ENCODE data around the gene PPP1R3F. TPM values are rescaled to one million over a fixed set of nuclear protein-coding genes. Genes with fewer than 3 reads are reported as not detected.
"Not testable (repeated sequence)": the region's sequence is repeated elsewhere in the genome, so short reads cannot be mapped to it uniquely, and the experiment has no call there.

Gene PPP1R3F
- total RNA-seq, 1 donor from 2014 or later: 3.4 TPM

DNA sequence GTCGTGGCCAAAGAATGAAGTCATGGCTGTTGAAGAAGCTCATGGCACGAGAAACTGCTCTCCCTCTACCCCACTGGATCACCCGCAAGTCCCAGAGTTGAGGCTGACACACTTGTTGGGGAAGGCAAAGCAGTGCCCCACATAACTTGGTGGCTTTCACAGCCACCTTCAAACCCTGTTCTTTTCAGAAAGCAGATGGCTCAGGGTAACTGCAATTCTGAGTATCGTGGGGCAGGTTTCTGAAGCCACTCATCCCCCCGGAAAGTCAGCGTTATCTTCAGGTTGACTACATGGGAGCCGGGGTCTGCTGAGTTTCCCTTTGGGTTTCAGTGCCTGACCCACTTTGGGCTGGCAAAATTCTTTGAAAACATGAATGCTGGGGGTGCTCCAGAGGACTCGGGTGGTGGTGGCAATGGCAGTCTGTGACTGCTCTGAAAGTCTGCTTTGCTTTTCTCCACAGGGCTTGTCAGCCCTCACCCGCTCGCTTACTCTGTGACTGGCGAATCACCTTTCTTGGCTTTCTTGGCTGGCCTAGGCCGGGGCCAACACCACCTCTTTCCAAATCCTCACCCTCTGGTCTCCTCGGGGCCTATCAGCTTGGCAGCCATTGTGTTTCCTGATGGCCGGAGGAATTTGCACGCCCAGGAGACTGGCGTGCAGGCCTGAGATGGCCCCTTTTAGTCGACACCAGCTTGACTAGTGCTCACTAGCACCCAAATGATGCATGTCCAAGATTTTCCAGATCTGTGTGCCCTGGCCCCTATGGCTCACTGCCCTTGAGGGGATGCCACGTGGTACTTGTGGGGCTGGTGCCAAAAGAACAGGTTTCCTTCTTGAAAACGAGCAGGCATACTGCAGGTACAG lies 7.3 kb downstream of the PPP1R3F start:
- peak; percentile 20 for ATAC-seq

DNA sequence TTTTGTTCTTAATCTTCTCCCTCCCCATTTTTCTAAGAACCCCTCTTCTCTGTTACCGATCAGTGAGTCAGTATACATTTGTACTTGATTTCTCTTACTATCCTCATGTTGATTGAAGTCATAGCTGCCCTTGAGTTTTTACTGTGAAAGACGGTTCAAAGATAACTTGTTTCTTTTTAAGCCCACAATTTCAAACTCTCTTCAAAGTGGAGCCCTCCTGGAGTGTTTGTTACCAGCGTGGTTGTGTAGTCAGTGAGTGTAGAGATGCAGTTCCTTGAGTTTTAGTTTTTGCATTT lies 7.9 kb downstream of the PPP1R3F start:
- no peak for ATAC-seq

DNA sequence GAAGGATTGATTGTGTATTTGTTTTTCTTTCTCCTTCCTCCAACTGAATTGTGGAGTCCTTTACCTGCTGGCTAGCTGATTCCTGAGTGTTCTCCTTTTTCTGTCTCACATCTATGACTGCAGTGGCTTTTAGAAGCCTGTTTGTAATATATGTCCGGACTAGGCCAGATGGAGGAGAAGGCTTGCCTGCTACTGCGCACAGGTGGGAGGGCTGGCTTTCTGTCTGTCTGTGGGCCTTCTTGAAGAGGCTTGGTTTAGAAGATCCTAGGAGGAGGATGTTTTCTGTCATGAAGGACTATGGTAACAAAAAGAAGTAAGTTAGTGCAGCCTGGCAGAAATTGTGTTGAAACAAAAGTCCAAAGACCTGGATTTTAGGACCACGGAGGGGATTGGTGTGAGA lies 8.5 kb downstream of the PPP1R3F start:
- no peak for ATAC-seq

DNA sequence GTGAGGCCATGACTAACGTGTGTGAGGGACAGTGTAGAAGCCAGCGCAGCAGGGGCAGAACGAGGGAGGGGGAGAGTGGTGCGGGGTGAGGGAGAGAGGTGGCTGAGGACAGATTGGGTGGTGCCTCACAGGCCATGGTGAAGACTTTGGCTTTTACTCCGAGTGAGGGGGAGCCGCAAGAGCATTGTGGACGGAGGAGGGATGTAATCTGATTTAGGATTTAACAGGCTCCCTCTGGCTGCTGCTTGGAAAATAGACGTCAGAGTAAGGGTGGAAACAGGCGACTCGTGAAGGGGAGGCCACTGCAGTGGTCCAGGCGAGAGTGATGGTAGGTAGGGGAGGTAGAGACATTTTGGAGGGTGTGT lies 13.0 kb downstream of the PPP1R3F start:
- no peak for ATAC-seq

DNA sequence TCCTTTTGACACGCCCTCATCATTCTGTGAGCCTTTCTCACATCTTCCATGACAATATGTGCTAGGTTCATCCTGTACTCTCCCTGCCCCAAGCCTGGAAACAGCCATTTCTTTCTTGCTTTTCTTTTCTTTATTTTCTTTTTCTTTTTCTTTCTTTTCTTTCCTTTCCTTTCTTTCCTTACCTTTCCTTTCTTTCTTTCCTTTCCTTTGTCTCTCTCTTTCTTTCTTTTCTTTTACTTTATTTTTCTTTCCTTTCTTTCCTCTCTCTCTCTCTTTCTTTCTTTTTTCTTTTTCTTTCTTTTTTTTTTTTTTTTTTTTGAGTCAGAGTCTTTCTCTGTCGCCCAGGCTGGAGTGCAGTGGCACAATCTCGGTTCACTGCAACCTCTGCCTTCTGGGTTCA lies 14.6 kb downstream of the PPP1R3F start:
- ATAC-seq: no peak

DNA sequence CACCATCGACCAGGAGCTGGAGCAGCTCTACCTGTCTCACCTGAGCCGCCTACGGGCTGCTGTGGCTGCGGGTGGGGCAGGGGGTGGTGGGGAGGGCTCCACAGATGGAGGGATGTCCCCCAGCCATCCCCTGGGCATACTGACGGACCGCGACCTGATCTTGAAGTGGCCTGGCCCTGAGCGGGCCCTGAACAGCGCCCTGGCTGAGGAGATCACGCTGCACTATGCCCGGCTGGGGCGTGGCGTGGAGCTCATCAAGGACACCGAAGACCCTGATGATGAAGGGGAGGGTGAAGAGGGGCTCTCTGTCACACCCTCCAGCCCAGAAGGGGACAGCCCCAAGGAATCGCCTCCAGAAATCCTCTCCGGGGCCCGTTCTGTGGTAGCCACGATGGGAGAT lies 16.5 kb downstream of the PPP1R3F start:
- ATAC-seq: peak; percentile 22

DNA sequence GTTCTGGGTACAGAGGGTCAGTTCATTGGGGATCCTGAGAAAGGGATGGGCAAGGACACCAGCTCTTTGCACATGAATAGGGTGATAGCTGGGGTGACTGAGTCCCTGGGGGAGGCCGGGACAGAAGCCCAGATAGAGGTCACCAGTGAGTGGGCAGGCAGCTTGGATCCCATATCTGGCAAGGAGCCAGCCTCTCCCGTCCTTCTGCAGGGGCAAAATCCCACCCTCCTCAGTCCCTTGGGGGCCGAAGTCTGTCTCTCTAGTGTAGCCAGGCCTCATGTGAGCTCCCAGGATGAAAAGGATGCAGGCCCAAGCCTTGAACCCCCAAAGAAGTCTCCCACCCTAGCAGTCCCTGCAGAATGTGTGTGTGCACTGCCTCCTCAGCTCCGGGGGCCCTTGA lies 17.0 kb downstream of the PPP1R3F start:
- no peak for ATAC-seq

DNA sequence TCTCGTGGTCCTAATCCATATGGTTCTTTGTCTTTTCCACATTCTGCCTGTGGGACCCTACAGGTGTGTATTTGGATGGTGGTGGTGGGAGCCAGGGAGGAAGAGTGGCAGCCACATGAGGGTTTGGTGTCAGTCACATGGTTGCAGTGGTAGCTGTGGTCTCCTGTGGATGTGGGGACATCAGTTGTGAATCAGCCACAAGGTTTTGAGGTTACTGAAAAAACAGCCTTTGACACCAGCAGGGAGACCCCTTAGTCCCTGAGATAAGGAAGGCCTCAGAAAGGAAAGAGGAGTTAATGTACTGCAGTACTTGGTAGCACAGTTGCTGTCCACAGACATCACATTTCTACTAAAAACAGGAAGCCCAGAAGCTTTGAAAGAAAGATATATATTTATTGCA lies 18.1 kb downstream of the PPP1R3F start:
- ATAC-seq: no peak

DNA sequence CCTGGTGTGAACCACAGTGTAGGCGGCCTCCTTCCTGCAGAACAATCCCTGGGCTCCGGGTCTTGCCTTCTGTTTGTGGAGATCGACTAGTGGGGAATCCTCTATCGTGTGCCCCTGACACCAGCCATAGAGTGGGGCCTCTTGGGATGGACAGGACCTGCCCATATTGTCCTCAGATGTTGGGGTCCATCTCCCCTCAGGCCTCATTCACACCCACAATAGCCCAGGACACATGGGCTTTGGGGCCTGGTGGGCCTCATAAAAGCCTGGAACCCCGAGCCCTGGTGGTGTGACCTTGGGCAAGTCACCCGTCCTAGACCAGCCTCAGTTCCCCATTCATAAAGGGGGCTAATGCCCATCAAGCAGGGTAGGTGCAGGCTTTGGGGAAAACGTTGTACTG lies 20.6 kb downstream of the PPP1R3F start:
- ATAC-seq: no peak

DNA sequence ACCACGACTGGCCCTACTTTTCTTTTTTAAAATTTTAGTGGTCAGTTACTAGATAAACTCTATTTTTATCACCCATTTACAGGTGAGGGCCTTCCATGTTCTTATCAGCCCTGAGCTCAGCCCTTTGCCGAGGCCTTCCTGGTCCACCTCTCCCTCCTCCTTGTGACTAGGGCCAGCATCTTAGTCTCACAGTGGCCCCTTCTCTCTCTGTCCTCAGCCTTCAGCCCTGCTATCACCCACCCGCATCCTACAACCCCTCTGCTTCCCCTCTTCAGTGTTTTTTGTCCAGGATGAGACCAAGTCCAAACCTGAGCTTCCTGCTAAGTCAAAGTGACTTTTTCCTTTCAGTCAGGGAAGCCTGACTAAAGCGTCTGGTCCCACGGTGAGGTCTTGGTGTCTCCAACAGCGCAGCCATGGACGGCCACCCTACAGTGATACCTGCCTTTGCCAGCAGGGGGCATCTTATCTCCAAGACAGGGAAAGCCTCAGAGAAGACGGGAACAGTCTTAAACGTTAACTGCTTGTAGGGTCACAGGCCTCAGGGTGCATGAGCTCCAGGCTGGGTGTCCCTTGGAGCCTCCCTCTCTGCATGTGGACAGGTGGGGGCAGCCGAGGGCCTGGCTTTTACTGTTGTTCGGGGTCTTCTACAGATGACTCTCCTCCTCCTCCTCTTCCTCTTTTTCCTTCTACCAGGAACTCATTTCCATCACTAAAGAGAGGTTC lies 22.2 kb downstream of the PPP1R3F start:
- peak; percentile 74 for ATAC-seq

DNA sequence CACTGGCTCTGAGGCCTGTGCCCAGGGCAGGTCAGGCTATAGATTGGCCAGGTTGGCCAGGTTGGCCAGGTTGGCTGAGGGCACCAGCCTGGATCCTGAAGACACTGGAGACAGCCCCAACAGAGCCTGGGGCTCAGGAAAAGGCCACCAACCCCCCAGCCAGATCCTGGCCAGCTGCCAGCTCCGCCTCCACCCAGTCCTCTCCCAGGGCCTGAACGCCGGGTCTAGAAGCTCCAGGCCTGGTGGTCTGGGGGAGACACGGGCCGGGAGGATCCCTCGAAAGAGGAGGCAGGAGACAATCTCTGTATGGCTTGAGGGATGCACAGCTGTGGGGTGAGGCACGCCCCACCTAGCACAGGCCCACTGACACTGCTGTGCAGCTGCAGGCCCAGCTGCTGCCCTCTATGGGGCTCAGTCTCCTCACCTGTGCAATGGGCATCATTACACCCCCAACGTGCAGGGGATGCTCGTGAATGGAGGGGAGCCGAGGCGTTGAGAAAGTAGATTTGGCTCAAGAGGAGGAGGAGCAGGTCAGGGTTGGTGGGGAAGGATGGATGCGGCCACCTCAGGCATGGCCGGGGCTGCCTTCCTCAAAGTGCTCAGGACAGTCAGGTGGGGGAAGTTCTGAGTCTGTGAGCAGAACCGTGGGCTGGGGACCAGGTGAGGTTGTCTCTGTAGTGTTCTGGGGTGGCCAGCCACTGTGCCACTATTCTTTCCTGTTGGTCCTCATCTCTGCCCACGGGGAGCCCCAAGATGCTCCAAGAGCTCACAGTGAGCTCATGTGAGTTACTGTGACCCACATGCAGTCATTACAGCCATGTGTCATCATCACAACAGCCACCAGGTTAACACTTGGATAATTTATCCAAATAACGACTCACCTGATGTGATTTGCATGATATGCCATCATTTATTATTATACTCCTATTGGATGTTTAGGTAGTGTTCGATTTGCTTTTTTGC lies 23.1 kb downstream of the PPP1R3F start:
- peak; percentile 18 for ATAC-seq

DNA sequence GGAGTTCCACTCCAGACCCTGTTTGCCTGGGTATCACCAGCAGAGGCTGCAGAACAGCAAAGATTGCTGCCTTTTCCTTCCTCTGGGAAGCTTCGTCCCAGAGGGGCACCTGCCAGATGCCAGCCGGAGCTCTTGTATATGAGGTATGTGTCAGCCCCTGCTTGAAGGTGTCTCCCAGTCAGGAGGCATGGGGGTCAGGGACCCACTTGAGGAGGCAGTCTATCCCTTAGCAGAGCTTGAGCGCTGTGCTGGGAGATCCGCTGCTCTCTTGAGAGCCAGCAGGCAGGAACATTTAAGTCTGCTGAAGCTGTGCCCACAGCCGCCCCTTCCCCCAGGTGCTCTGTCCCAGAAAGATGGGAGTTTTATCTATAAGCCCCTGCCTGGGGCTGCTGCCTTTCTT lies 29.7 kb downstream of the PPP1R3F start:
- not testable (repeated sequence) for ATAC-seq

DNA sequence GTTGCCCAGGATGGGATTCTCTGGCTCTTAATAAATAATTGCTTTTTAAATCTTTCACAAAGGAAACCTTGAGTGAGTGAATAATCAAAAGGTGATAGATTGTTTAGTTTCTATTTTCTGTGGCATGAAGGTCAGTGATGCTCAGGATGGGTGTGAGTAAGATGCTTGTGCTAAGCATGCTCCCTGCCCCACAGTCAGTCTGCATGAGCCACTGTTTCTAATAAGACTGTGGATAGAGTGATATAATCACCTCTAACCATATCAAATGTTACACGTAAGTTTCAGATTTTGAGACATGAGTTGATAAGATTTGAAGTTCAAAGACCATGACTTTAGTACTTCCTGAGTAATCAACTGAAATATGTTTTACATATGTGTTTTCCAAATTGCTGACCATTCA lies 31.1 kb downstream of the PPP1R3F start:
- no peak for ATAC-seq

DNA sequence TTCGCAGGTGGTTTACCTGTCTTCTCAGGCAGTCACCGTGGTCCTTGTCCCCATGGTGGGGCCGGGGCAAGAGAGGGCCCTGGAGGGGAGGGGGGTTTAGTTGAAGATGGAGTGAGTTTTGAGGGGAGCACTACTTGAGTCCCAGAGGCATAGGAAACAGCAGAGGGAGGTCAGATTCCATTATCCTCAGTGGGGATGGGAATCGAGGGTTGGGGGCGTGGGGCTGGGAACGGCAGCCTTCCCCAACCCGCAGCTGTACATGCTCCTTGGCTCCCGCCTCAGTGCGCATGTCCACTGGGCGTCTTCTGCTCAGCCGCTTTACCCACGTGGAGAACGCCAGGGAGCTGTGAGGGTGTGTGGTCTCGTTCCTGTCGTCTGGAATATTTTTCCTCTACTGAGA lies 33.8 kb downstream of the PPP1R3F start, which contains the start of gene GAGE10:
Gene GAGE10 (plus strand): TSS at position 301 of the 400 bp plus-strand sequence. CDS start 1,214 bp downstream, outside the sequence.
- ATAC-seq: no peak

DNA sequence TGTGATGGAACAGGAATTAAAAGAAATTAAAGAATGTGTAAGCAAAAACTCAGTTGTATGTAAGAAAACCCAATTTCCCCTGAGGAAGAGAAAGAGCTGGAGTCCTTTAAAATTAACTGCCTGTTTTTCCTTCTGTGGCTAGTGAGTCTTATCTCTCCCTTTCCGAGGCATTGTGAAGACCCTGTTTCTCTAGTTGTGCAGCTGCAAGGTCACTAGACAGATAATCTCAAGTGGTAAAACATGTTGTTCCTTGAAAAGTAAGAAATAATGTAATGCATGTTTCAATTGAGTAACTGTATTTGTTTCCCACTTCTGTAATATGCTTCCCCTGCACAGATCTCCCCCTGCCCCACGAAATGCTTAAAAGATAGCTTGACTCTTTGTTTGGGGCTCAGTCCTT lies 38.2 kb downstream of the PPP1R3F start:
- not testable (repeated sequence) for ATAC-seq

DNA sequence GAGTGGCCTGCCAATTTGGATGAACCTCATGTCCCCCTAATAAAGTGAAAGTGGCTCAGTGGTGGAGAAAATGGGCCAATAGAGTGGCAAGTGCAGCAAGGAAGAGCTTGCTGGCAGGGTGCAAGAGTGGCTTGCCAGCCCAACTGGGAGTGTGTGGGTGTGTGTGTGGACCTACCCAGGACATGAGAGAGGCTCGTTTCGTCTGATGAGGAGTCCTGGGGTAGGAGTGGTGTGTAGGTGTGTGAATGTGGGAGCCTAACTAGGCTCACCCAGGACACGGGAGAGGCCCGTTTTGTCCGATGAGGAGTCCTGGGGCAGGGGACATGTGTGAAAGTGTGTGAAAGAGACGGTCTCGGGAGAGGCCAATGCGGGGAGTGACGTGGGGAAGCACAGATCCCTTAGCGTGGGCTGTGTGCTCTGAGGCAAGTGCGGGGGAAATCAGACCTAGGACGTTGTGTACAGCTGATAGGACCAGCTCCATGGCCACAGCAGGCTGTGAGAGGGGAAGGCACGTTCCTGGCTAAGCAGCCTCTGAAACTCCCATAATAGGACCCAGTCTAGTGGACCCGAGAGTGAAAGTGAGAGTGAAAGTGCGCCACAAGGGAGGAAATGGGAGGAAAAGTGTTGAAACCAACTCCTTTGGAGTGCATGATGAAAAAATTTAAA lies 39.1 kb downstream of the PPP1R3F start:
- no peak for ATAC-seq

DNA sequence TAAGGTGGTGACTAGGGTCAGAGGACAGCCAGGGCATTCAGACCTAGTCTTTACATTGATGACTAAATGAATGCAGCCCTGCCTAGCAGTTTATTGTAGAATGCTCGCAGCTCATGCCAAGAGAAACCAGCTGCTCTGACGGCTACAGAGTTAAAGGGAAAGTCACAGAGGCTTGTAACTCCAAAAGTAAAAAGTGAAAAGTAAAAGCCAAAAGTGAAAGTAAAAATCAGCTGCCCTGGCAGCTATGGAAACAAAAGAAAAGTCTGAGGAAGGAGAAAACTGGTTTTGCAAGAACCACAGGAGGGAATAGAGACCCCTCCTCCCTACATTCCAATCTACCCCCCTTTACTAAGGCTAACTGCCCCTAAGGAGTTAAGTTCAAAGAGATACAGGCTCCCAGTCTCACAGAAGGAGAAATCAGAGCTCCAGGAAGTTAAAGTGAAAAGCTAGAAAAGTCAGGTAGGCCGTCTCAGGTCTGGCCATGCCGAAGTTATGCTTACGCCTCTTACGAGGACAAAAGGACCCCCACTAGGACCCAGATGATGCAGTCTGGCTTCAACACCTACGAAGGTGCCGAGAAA lies 39.9 kb downstream of the PPP1R3F start:
- no peak for ATAC-seq

DNA sequence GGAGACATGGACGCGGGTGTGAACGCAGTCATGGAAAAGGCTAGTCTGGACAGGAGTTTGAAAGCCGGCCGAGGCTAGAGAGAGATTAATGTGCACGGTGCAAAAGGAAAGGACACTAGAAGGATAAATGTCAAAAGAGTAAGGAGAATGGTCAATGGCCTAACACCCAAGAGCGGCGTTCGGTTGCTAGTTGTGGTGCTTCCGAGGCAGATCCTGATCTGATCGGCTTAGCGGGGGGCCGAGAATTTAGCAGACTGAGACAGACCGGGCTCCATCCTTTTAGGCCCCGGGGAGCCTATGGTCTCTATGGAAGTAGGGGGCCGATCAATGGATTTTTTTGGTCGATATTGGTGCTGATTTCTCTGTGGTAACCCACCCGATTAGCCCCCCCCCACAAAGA lies 40.8 kb downstream of the PPP1R3F start:
- no peak for ATAC-seq

DNA sequence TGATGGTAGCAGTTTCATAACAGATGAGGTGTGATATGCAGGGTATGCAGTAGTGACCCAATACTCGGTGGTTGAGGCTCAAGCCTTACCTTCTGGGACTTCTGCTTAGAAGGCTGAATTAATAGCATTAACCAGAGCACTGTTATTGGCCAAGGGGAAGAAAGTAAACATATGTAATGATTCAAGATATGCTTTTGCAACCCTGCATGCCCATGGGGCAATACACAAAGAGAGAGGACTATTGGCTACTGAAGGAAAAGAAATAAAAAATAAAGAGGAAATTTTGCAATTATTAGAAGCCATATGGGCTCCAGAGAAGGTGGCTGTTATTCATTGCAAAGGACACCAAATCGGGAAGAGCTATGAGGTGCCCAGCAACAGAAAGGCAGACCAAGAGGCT lies 42.6 kb downstream of the PPP1R3F start:
- ATAC-seq: no peak

DNA sequence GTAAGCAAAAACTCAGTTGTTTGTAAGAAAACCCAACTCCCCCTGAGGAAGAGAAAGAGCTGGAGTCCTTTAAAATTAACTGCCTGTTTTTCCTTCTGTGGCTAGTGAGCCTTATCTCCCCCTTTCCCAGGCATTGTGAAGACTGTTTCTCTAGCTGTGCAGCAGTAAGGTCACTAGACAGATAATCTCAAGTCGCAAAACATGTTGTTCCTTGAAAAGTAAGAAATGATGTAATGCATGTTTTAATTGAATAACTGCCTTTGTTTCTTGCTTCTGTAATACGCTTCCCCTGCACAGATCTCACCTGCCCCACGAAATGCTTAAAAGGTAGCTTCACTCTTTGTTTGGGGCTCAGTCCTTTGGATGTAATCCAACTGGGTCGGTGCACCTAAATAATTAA lies 46.5 kb downstream of the PPP1R3F start:
- no peak for ATAC-seq

DNA sequence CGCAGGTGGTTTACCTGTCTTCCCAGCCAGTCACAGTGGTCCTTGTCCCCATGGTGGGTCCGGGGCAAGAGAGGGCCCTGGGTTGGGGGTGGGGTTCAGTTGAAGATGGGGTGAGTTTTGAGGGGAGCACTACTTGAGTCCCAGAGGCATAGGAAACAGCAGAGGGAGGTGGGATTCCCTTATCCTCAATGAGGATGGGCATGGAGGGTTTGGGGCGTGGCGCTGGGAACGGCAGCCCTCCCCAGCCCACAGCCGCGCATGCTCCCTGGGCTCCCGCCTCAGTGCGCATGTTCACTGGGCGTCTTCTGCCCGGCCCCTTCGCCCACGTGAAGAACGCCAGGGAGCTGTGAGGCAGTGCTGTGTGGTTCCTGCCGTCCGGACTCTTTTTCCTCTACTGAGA lies 52.1 kb downstream of the PPP1R3F start, which contains the start of gene GAGE12J:
Gene GAGE12J (plus strand): TSS at position 301 of the 400 bp plus-strand sequence. CDS start 1,157 bp downstream, outside the sequence.
- not testable (repeated sequence) for ATAC-seq

DNA sequence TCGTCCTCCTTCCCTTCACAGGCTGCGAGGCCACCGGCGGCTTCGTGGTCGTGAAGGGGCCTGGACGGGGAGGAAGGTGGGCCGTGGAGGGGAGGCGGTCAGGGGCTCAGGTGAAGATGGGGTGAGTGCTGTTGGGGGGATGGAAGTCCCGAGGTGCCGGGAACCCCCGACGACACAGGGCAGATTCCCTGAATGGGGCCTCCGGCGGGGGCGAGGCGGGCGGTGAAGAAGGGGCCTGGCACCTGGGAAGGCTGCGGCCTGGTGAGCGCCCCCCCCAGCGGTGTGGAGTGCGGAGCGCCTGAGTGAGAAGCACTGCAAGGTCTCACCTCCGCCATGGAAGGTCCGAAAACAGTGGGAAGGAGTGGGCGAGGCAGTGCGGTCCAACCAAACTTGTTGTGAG lies 52.7 kb downstream of the PPP1R3F start:
- not testable (repeated sequence) for ATAC-seq
